A172 (cell line): ENCODE data around the gene SIRPA. TPM values are rescaled to one million over a fixed set of nuclear protein-coding genes. Genes with fewer than 3 reads are reported as not detected.
A peak's percentile ranks its signal among the peaks of the same experiment; 100 is the strongest.

ENCODE experiments used
- DNase-seq: peaks from one replicate; pipeline ENCODE4 v3.0.0-alpha.2; 2015; ENCODE audit warnings: low spot score
- total RNA-seq: library from RNA; depleted of rRNA; stranded (reverse); fragments of >200 nt; shearing (Covaris generic); gene quantifications from 2 replicates; pipeline ENCODE4 v1.2.3, GENCODE V29; 2014

SIRPA gene
- total RNA-seq, 1 experiment from 2014 or later = 10.5 TPM

DNA sequence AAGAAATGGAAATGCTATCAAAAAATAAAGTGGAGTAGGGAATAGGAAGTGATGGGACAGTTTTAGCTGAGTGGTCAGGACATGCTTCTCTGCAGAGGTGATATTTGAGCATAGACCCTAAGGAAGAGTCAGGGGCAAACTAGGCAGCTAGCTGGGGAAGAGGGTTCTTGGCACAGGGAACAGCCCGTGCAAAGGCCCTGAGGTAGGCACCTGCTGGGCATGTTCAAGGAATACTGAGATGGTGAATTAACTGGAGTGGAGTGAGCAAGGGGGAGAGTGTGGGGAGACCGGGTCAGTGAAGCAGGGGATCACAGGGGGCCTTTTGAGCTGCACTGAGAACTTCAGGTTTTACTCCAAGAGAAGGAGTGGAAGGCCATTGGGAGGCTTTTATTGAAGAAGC, 7.5 kb upstream of the SIRPA start:
- no peak for DNase-seq

DNA sequence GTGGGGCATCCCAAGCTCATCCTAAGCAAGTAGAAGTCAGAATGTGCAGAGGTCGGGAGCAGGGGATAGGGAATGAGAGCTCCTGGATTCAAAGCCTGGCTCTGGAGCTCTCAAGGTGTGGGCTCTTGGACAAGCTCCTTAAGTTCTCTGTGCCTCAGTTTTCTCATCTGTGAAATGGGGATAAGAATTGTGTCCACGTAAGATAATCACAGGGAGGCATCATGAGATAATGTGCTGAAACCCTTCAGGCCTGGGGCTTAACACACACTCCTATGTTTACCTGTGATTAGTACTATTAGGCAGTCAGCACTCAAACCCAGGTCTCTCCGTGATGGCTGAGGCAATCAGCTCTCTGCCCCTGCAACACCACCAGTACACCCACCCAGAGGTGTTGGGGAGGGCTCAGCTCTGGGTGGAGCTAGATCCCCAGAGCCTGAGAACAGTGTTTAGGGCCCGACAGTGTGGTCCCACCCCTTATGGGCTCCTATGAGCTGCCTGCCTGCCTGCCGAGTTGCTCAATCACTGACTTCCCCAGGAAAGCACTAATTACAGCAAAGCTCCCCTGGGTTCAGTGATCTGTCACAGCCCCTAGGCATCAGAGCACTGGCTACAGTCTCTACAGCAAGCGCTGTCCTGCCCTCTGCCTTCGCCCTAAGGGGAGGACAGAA, 6.3 kb upstream of the SIRPA start:
- DNase-seq = no peak

DNA sequence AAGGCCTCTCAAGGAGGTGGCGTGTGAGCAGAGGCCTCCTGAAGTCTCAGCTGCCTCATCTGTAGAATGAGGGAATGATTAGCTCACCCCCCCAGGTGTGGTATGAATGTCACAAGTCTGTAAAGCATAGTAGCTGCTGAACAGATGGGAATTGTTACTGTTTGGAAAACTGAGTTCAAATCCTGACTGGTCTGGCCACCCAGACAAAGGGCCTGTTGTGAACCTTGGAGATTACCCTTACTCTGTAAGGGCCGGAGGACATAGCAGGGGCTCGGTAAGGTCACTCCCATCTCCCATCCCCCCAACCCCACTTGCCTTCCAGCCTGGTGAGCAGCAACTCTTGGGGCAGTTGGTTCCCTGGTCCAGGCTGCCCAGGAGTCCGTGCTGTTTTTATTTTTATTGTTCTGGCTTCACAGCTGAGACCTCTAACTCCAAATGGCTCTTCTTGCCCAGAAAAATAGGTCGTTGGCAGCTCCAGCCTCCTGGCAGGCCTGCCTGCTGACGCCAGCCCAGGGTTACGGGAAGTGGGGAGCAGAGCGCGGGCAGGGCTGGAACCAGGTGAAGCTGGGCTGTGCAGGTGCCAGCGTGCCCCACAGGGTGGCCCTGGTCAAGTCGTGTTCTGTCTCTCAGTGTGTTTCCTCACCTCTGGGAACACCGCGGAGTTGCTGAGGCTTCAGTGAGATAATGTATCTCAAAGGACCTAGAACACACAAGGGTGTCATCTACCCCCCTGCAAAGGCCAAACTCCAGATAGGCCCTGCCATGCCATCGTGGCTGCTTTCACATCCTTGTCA, 4.5 kb upstream of the SIRPA start:
- DNase-seq = no peak

DNA sequence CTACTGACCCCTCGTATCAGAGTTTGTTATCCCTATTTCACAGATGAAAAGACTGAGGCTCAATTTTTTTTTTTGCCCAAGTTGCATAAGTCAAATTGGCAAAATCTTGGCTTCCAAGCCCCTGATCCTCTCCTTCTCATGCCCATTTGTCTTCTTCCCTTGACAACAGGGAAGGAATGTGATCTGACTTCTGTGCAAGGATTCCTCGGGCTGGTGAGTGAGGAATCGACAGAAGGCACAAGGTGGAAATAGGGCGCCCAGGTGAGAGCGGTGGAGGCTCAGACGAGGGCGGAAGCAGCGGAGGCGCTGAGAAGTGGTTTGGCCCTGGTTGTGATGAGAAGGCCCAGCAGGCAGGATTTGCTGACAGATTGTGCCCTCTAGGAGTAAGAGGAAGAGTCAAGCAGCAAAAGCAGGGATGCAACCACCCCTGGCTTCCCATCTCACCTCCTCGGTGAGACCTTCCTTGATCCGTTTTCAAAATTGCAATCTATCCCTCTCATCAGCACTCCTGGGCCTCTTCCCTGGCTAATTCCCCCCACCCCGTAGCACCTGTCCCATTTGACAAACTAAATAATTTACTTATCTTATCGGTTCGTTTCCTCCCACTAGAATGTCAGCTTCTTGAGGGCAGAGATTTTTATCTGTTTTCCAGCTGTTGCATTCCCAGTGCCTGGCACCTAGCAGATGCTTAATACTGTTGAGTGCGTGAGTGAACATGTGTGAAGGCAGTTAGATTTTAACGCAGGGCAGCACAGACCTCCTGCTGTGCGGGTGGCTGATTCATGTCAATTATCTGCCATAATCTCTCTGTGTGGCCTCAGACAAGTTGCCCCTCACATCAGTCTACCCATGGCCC, 3.7 kb upstream of the SIRPA start:
- DNase-seq = no peak

DNA sequence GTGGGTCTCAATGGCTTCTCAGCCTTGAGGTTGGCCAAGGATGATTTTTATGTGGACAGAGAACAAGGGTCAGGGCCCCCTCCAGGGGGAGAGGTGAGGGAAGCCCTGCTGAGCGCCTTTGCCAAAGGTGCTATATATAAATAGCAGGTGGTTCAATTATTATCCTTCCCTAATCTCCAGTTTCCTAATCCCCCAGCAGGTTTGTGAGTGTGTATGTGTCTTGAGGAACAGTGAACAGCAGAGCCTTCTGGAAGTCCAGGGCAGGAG, 3.2 kb upstream of the SIRPA start:
- DNase-seq = no peak

DNA sequence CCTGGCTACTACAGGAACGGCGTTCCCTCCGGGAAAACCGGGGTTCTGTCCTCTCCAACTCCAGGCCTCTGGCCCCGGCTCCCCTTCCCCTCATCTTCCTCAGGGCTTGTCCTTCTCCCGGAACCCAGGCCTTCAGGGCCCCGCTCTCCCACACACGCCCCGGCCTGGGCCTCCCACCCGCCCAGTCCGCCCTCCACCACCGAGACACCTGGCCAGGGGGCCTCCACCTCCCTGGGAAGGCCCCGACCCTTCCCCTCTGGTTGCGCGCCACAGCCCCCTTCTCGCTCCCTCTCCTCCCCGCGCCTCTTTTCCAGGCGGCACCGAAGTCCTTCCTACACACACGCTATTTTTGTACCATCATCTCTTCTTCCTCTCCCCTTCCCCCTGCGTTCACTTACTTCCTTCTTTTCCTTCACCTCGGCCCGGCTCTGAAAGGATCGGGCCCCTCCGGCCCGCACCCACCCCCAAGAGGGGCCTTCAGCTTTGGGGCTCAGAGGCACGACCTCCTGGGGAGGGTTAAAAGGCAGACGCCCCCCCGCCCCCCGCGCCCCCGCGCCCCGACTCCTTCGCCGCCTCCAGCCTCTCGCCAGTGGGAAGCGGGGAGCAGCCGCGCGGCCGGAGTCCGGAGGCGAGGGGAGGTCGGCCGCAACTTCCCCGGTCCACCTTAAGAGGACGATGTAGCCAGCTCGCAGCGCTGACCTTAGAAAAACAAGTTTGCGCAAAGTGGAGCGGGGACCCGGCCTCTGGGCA, 1.3 kb upstream of the SIRPA start:
- no peak for DNase-seq

DNA sequence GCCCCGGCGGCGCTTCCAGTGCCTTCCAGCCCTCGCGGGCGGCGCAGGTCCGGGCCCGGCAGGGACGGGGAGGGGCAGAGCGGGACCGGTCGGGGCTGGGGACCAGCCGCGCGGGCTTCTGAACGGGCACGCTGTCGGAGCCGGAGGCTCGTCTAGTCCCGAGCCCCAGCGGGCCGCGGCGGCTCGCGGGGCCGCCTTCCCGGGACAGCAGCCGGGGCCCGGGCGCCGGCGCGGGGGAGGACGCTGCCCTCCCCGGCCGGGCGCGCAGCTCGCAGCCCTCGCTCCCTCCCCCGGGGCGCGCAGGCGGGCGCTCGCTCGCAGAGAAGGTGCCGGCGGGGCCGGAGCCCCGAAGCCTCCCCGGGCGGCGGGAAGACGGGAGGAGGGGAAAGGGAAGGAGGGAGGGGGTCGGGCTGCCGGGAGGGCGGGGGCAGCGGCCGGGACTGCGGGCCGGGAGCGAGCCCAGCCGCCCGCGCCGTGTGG, 696 bp upstream of the SIRPA start:
- DNase-seq = no peak

DNA sequence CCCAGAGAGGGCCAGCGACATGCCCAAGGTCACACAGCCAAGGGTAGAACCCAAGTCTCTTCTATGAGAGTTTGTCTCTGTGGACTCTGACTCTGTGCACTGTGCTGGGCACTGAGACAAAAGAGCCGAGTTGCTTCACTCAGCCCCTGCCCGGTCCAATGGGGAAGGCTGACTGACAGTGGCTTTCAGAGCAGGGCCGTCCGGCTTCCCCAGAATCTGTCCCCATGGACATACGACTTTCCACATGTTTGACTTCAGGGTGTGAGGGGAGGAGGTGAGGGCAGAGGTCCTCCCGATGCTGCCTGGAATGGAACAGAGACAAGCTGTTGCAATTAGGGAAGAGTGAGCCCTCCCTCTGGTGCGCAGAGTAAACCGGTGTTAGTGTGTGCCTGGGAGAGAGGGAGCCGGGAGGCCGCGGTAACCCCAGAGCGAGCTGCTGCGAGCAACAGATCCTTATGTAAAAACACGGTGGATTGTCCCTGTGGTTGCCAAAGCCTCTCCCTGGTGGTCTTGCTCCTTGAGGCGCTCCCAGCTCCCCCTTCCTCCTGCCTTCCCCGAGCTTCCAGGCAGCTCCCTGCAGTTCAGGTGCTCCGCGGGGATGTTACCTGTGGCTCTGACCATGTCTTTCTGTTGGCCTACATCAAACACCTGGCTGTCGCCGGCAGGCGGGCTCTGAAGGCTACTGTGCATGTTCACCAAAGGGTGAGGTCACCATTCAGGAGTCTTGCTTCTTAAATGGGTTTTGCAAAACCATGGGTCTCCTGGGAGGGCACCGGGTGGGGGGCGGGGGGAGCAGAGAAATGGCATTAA, 672 bp downstream of the SIRPA start:
- DNase-seq = no peak

- DNase-seq = no peak
These were observed 1.5 kb downstream of the SIRPA start for GRCh38 chr20:1896484-1897258.

GRCh38 chr20:1897541-1897940, 2.3 kb downstream of the SIRPA start:
- no peak for DNase-seq

DNA sequence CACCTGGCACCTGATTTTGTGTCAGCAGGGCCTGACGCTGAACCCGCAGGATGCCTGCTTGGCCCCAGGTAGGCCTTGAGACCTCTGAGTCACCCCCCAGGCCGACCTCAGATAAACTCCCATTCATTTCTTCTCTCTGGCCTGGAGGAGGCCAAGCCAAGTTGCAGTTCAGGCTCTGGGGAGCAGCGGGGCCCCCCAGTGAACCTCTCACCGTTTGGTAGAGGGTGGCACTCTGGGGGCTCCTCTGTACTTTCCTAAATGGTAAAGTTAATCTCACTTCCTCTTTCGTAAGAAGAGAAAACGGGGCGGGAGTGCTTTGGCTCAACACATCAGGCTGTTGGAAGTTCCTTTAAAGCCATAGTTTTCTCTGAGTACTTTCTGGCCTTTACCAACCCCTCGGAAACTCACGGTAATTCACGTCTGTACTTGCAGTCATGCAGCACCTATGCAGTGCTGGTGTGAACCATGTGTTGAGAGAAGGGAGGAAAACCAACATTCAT, 2.8 kb downstream of the SIRPA start:
- DNase-seq = no peak

- DNase-seq = no peak
These were observed 3.5 kb downstream of the SIRPA start for GRCh38 chr20:1898482-1899240.

DNA sequence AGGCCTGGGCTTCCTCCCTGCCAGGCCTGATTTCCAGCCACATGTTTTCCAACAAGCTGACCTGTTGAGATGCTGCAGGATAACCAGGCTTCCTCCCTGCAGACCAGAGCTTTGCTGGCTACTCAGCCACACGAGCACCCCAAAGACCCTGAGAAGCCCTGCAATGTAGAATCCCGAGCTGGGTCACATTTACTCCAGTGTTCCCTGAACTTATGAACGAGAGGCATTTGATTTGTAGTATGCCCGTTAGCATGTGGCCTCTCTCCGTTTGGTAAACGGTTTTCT, 4.0 kb downstream of the SIRPA start:
- DNase-seq = no peak

GRCh38 chr20:1900321-1900801, 5.2 kb downstream of the SIRPA start:
- peak; percentile 81 for DNase-seq

DNA sequence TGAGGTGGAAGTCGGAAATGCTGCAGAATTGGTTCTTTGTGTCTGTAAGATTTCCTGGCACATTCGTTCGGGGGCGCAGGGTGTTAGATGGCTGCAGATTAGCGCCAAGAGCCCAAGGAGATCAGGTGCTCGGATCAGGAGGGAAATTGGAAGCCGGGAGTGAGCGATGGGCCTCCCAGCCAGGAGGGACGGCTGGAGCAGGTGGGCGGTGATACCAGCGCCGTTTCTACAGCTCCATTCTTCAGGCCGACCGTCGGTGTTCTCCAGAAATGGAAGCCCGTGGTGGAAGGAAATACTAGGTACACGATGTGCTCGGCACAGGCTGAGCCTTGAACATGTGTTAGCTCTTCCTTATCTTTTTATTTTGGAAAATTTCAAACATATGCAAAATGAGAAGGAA, 6.5 kb downstream of the SIRPA start:
- DNase-seq = no peak

- no peak for DNase-seq
These were observed 7.0 kb downstream of the SIRPA start for GRCh38 chr20:1902188-1902587.

GRCh38 chr20:1904135-1904534, 8.9 kb downstream of the SIRPA start:
- no peak for DNase-seq

DNA sequence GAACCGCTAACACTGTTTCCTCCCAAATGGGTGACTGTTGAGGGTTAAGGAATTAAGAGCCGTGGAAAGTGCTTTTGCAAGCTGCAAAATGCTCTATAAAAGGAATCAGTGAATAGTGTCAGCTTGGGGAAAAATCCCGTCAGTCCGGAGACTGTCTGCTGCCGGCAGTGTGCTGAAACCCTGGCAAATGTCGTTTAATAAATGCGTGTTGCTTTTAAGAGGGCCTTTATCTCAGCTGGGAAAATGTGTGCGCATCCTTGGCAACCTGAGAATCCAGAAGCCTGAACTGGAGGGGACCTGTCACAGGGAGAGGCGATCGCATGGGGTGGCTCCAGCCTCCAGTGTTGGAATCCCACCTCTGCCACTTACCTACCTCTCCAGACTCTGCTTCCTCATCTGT, 9.8 kb downstream of the SIRPA start:
- DNase-seq = no peak

- DNase-seq = no peak
These were observed 10.5 kb downstream of the SIRPA start for GRCh38 chr20:1905693-1906092.
